GM06990 (cell line): ENCODE data around the gene COMP.

Source experiments
- DNase-seq: peaks from one replicate; pipeline ENCODE4 v3.0.0-alpha.2; 2011; ENCODE audit not compliant: insufficient read length; ENCODE audit errors: extremely low read depth
- H3K27me3 ChIP-seq: replicated peaks from 2 replicates; pipeline ENCODE4 v1.6.0; 2011; ENCODE audit warnings: low read length; ENCODE audit not compliant: control insufficient read depth, insufficient read depth
- H3K36me3 ChIP-seq: 2 replicates; pipeline ENCODE4 v1.5.1; 2011; ENCODE audit warnings: low read length; ENCODE audit not compliant: control insufficient read depth, insufficient read depth
- H3K4me3 ChIP-seq: replicated peaks from 2 replicates; pipeline ENCODE4 v1.5.1; 2011; ENCODE audit warnings: low read depth, mild to moderate bottlenecking, control low read depth, low read length
- CTCF ChIP-seq: IDR thresholded peaks from 2 replicates; pipeline ENCODE4 v1.5.1; 2011; ENCODE audit warnings: low read length, control low read depth, mild to moderate bottlenecking, inconsistent platforms; ENCODE audit not compliant: insufficient read depth, poor library complexity, severe bottlenecking

COMP gene

GRCh38 chr19:18807861-18808331, 16.8 kb upstream of the COMP start:
- Histone ChIP-seq H3K27me3 (no peaks in the 10 kb centered on the region; the same call in none of the 2 replicates), H3K36me3 (no peaks in the 10 kb centered on the region), H3K4me3 (no peak overlapping the region)
- TF ChIP-seq CTCF, result no peak
- DNase-seq, result no peak

GRCh38 chr19:18804643-18805042, 13.5 kb upstream of the COMP start:
- no peak for DNase-seq
- no peak overlapping the region for H3K4me3 ChIP-seq

GRCh38 chr19:18804139-18804601, 13.1 kb upstream of the COMP start:
- no peak for DNase-seq
- Histone ChIP-seq H3K36me3 (no peaks in the 10 kb centered on the region), H3K4me3 (no peak overlapping the region), H3K27me3 (no peaks in the 10 kb centered on the region; the same call in none of the 2 replicates)
- TF ChIP-seq CTCF, result no peak

More at GRCh38 chr19:18804643-18805042, 13.5 kb upstream of the COMP start:
- Histone ChIP-seq H3K36me3 (no peaks in the 10 kb centered on the region), H3K27me3 (no peaks in the 10 kb centered on the region; the same call in none of the 2 replicates)
- TF ChIP-seq CTCF, result no peak

- Histone ChIP-seq H3K36me3 (no peaks in the 10 kb centered on the region), H3K27me3 (no peaks in the 10 kb centered on the region; the same call in none of the 2 replicates), H3K4me3 (no peak overlapping the region)
- no peak for DNase-seq
- no peak for TF ChIP-seq CTCF
These were observed 12.5 kb upstream of the COMP start for GRCh38 chr19:18803550-18804138.

GRCh38 chr19:18802354-18802753, 11.2 kb upstream of the COMP start:
- H3K36me3 ChIP-seq, result no peaks in the 10 kb centered on the region
- no peak for TF ChIP-seq CTCF
- no peaks in the 10 kb centered on the region; the same call in none of the 2 replicates for H3K27me3 ChIP-seq
- DNase-seq, result no peak
- H3K4me3 ChIP-seq, result no peak overlapping the region
